NCI-H82 (cell line): ENCODE measurements around the gene AOAH.
A peak's percentile ranks its signal among the peaks of the same experiment; 100 is the strongest.

Experiments used
- DNase-seq: peaks from one replicate; lab custom pipeline; 2025; lab: John Stamatoyannopoulos, UW

The AOAH gene

GRCh38 chr7:36629351-36629750, 94.9 kb downstream of the AOAH start:
- DNase-seq: no peak

GRCh38 chr7:36627836-36628235, 96.5 kb downstream of the AOAH start:
- DNase-seq: no peak

- DNase-seq: no peak
These were observed 98.2 kb downstream of the AOAH start for GRCh38 chr7:36626111-36626510.

- DNase-seq: peak; percentile 50
These were observed 99.0 kb downstream of the AOAH start for GRCh38 chr7:36625247-36625646.

GRCh38 chr7:36623247-36623646, 101.0 kb downstream of the AOAH start:
- DNase-seq: no peak

GRCh38 chr7:36621396-36621795, 102.9 kb downstream of the AOAH start:
- no peak for DNase-seq

- peak; percentile 92 for DNase-seq
These were observed 104.1 kb downstream of the AOAH start for GRCh38 chr7:36620166-36620708.

- no peak for DNase-seq
These were observed 106.9 kb downstream of the AOAH start for GRCh38 chr7:36617408-36617807.

GRCh38 chr7:36615852-36616540, 108.3 kb downstream of the AOAH start:
- DNase-seq: no peak

- no peak for DNase-seq
These were observed 109.3 kb downstream of the AOAH start for GRCh38 chr7:36614959-36615358.

GRCh38 chr7:36613031-36613614, 111.2 kb downstream of the AOAH start:
- DNase-seq: no peak

- peak; percentile 97 for DNase-seq
These were observed 112.6 kb downstream of the AOAH start for GRCh38 chr7:36611703-36612102.

GRCh38 chr7:36607721-36608095, 116.6 kb downstream of the AOAH start:
- DNase-seq: no peak

- DNase-seq: peak; percentile 65
These were observed 117.1 kb downstream of the AOAH start for GRCh38 chr7:36606976-36607720.

GRCh38 chr7:36606153-36606975, 117.9 kb downstream of the AOAH start:
- peak; percentile 65 for DNase-seq

GRCh38 chr7:36605261-36606051, 118.8 kb downstream of the AOAH start:
- no peak for DNase-seq

- DNase-seq: no peak
These were observed 119.5 kb downstream of the AOAH start for GRCh38 chr7:36604806-36605205.

GRCh38 chr7:36602934-36603887, 121.1 kb downstream of the AOAH start:
- no peak for DNase-seq

- no peak for DNase-seq
These were observed 121.8 kb downstream of the AOAH start for GRCh38 chr7:36602511-36602910.

GRCh38 chr7:36601601-36602000, 122.7 kb downstream of the AOAH start:
- peak; percentile 50 for DNase-seq
